GM12891 (cell line): ENCODE results near the gene ERICH6.
"Not testable (repeated sequence)": the region's sequence is repeated elsewhere in the genome, so short reads cannot be mapped to it uniquely, and the experiment has no call there.

Experiments used
- DNase-seq: peaks from one replicate; pipeline ENCODE4 v3.0.0; 2011; ENCODE audit warnings: low spot score; ENCODE audit not compliant: insufficient read length
- FAIRE-seq: peaks from 2 replicates; lab custom pipeline; 2011; peaks lifted over from hg19 to GRCh38; lab: Jason Lieb, UNC
- PAX5 ChIP-seq: IDR thresholded peaks from 2 replicates; pipeline ENCODE4 v1.6.1; 2011; ENCODE audit warnings: low read length, moderate library complexity, mild to moderate bottlenecking; ENCODE audit not compliant: insufficient read depth, severe bottlenecking
- POLR2A ChIP-seq: IDR thresholded peaks from 2 replicates; pipeline ENCODE4 v1.6.1; 2011; ENCODE audit warnings: low read depth, low read length, control low read depth
- POLR2AphosphoS5 ChIP-seq: IDR thresholded peaks from 2 replicates; pipeline ENCODE4 v1.6.1; 2011; ENCODE audit warnings: low read depth, low read length, control low read depth
- POU2F2 ChIP-seq: IDR thresholded peaks from 2 replicates; pipeline ENCODE4 v1.6.1; 2011; ENCODE audit warnings: low read depth, mild to moderate bottlenecking, control low read depth, low read length, moderate library complexity
- SPI1 ChIP-seq: IDR thresholded peaks from 2 replicates; pipeline ENCODE4 v1.6.1; 2011; ENCODE audit warnings: low read depth, low read length, control low read depth
- TAF1 ChIP-seq: IDR thresholded peaks from 2 replicates; pipeline ENCODE4 v1.6.1; 2011; ENCODE audit warnings: low read depth, low read length, control low read depth

ERICH6 gene

DNA sequence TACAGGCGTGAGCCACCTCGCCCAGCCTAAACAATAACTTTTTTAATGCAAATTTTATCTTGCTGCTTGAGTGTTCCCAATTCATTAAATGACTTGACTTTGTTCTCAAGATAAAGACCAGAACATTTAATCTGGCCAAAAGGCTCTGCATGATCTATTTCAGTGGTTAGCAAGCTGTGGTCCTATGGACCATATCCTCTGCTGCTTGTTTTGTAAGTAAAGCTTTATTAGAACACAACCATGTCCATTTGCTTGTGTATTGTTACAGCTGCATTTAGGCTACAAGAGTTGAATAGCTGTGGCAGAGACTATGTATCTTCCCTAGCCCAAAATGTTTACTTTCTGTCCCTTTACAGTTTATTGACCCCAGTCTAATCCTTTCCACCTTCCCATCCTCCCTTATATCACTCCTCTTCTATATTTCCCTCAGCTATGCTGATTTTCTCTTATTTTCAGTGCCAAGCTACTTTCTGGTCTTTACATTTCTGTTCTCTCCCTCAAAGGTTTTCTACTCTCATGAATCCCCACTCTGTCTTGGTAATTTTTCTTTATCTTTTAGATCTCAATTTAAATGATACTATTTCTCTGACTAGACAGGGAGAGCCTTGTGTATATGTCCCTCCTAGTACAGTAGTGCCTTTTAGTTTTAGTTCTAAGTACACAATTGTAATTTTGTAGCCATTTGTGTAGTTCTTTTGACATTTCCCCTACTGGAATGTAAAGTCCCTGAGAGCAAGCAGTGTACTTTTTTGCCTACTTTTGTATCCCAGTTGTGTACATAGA, 77.4 kb downstream of the ERICH6 start:
- TF ChIP-seq POLR2A (no peak), POU2F2 (no peak), SPI1 (no peak), TAF1 (no peak), POLR2AphosphoS5 (no peak), PAX5 (no peak)
- FAIRE-seq (no peak), DNase-seq (no peak)

GRCh38 chr3:150623945-150624344, 79.8 kb downstream of the ERICH6 start:
- TF ChIP-seq POU2F2: no peak
- DNase-seq: no peak
- FAIRE-seq: no peak

DNA sequence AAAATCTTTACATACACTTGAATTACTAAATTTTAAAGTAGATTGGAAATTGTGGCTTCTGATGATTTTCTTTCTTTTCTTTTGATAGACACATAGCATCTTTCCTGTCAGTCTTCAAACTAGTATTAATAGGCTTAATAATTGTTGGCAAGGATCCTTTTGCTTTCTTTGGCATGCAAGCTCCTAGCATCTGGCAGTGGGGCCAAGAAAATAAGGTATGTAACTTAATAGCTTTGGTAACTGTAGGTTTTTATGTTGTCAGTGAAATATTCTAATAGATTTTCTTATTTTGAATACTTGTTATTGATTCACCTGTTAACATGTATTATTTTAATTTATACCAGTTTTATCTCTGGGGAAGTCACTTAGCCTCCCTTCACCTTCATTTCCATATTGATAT, 80.8 kb downstream of the ERICH6 start:
- not testable (repeated sequence) for DNase-seq, FAIRE-seq

- FAIRE-seq (no peak), DNase-seq (no peak)
- TF ChIP-seq POLR2AphosphoS5: no peak
Observed at GRCh38 chr3:150620002-150620689, 83.6 kb downstream of the ERICH6 start.

DNA sequence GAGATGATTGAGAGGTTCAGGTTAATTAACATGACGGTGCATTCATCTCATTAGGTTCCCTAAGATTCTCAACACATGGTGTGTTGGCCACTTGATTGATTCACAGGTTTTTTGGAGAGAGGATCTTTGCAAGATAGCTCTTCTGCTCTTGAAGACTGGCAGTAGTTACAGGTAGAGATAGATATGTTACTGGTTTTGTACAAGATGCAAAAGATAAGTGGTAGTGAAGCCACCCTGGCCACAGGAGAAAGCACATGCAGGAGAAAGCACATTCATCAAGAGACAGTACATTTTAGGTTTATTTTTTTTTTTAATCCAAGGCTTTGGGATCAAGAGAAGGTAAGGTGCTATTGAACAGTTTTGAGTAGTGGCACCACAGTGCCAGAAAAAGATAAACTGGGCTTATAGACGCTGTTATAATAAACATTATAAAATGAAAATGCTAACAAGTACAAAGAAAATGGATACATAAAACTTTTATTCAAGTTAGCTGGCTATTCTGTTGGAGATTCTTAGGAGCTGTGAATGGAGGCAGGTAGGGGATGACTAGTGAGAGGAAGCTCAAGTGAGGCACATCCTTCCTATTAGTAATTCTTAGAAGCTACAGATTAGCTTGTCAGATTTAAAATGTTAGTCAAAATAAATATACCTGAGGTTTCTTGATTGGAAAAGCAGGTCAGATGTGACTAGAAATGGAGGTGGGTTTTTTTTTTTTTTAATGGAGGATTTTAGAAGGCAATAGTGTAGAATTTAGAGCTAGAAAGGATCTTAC, 89.8 kb downstream of the ERICH6 start:
- FAIRE-seq (no peak), DNase-seq (no peak)
- TF ChIP-seq PAX5 (no peak), POLR2A (no peak), TAF1 (no peak), POLR2AphosphoS5 (no peak), SPI1 (no peak), POU2F2 (no peak)

DNA sequence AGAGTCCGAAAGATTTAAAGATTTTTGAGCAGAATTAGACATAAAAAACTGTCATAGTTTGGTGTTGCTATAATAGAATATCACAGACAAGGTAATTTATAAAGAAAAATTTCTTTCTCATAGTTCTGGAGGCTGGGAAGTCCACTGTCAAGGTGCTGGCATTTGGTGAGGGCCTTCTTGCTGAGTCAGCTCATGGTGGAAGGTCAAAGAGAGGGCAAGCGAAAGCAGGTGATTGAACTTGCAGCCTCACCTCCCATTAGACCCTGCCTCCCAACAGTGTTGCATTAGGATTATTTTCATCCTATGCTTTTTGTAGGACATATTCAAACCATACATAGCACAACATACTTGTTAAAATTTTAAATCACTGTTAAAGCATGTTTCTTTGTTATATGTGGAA, 90.7 kb downstream of the ERICH6 start:
- DNase-seq (no peak), FAIRE-seq (no peak)
- TF ChIP-seq SPI1 (no peak), TAF1 (no peak), PAX5 (no peak), POLR2AphosphoS5 (no peak), POU2F2 (no peak), POLR2A (no peak)

DNA sequence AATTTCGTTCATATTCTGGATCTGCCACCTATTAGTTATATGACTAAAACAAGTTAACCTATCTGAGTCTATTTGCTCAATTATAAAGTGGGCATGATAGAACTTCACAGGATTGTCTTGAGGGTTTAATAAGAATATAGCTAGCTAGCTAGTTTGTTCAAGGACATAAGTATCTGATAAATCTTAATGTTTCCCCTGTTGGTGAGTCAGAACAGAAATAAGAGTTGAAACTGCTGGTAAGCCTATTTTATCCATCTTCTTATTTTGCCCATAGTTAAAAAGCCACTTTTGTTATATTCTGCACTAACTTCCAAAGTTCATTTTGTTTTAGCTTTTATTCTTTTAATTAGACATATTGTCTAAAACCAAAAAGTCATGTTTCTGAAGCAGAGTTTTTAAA, 91.2 kb downstream of the ERICH6 start:
- TF ChIP-seq POLR2AphosphoS5: no peak
- TF ChIP-seq TAF1: no peak
- DNase-seq: no peak
- FAIRE-seq: no peak

DNA sequence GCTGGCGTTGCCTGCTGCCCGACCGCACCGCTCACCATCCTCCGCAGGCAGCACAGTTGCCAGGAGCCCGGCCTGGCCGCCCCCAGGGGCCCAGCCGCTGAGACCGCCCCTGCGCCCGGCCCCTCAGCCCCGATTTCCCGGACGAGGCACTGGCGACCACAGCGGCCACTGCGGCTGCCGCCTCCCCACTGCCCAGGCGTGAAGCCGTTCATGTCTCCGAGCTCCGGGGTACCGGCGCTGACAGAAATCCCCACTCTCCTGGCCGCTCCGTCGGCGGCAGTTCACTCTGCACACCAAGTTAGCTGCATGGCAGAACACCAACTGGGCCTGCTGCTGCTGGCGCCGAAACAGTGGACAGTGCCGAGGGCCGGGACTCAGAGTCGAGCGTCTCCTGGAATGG, 92.1 kb downstream of the ERICH6 start:
- TF ChIP-seq POLR2AphosphoS5 (no peak), TAF1 (no peak), SPI1 (no peak), PAX5 (no peak), POLR2A (no peak), POU2F2 (no peak)
- DNase-seq (no peak), FAIRE-seq (no peak)

DNA sequence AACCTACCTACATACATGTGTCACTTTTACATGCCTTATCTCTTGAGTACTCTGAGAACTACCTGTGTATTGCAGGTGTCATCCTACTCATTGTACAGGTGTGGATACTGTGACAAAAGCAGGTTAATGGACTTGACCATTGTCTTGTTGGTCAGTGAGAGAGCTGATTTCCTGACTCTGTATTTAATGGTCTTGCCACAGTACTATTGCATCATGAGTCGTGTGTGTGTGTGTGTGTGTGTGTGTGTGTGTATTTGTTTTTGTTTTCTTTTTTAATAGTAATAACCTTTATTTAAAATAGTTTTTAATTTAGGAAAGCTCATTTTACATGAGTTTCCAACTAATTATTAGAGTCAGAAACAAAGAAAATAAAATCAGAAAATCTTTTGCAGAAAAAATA, 92.9 kb downstream of the ERICH6 start:
- DNase-seq (no peak), FAIRE-seq (no peak)
- no peak for TF ChIP-seq TAF1
- no peak for TF ChIP-seq POLR2AphosphoS5
- no peak for TF ChIP-seq SPI1
- TF ChIP-seq POU2F2: no peak

DNA sequence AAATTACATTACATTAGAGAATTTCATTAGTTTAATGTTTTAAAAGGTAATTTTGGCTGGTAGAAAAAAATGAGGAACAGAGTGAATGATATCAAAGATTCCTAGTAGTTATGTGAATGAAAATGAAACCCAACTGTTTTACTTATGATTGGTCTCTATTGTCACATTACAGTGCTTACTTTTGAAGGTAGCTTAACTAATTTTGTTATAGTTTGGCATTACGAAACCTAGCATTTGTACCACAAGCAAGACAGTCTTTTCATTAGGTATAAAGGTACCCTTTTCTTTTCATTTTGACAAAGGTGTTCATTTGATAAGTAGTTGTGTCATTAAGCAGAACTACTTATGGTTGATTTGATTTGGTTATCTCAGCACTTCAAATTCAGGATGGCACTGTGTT, 93.7 kb downstream of the ERICH6 start:
- DNase-seq (no peak), FAIRE-seq (peak; percentile 13)
- TF ChIP-seq SPI1: no peak
- no peak for TF ChIP-seq POU2F2
- no peak for TF ChIP-seq PAX5
- TF ChIP-seq POLR2AphosphoS5: no peak
- TF ChIP-seq POLR2A: no peak
- TF ChIP-seq TAF1: no peak
